Tibial nerve (tissue), 4 donors: ENCODE measurements around the gene MED12L.

Experiments used
- CTCF ChIP-seq, 5 experiments: fragments of 200-600 bp in 3 of 5; fragments of 450-650 bp in 2 of 5; sonication (generic) in 3 of 5; IDR thresholded peaks; one replicate each; pipeline ENCODE4 v1.5.1; 2016 to 2019; ENCODE audit warnings: antibody characterized with exemption in 5 of 5, mild to moderate bottlenecking in 3 of 5, moderate library complexity in 2 of 5
- EP300 ChIP-seq, 2 donors: sonication (generic); formaldehyde crosslinking; IDR thresholded peaks; one replicate each; pipeline ENCODE4 v1.6.1; 2017; ENCODE audit warnings: antibody characterized with exemption in 2 of 2, mild to moderate bottlenecking in 1 of 2
- POLR2A ChIP-seq, 2 donors: fragments of 450-650 bp; IDR thresholded peaks; one replicate each; pipeline ENCODE4 v1.6.1; 2017; ENCODE audit warnings: antibody characterized with exemption in 2 of 2, mild to moderate bottlenecking in 2 of 2, moderate library complexity in 2 of 2

GRCh38 chr3:151285940-151286339 lies 200.5 kb downstream of the MED12L start:
- TF ChIP-seq EP300 (IDR thresholded peaks at IDR 0.05) = no peak
- no peak for TF ChIP-seq CTCF (IDR thresholded peaks at IDR 0.05)
- TF ChIP-seq POLR2A (IDR thresholded peaks at IDR 0.05) = no peak
